GM12878 (cell line): ENCODE data around the gene TRAPPC12. TPM values are rescaled to one million over a fixed set of nuclear protein-coding genes. Genes with fewer than 3 reads are reported as not detected.

Source experiments
- ATAC-seq: fragments of 200-7000 bp; cut with Tn5 transposase; 3 replicates; pipeline ENCODE4 v1.9.1; 2020; ENCODE audit warnings: mild to moderate bottlenecking, moderate library complexity
- BruUV-seq: library from RNA; stranded (reverse); fragments of 400-500 nt; replicated peaks from 2 replicates; lab custom pipeline; 2021; lab: Mats Ljungman, UMichigan
- CTCF ChIA-PET: fragments of 300-600 bp; sonication (Branson Sonifier 250); formaldehyde crosslinking; extraction: SDS; loops from one replicate; lab custom pipeline; 2021; ENCODE audit warnings: inconsistent platforms; lab: Yijun Ruan, JAX
- POLR2A ChIA-PET: fragments of 350-600 bp; formaldehyde crosslinking; extraction: SDS; loops from one replicate; lab custom pipeline; 2021; ENCODE audit warnings: inconsistent platforms; lab: Charles Lee
- RAD21 ChIA-PET: fragments of 300-600 bp; sonication (Branson Sonifier 250); formaldehyde crosslinking; loops from one replicate; lab custom pipeline; 2023; ENCODE audit warnings: antibody characterized with exemption; ENCODE audit not compliant: unreplicated experiment; lab: Charles Lee
- SMC1A ChIA-PET: fragments of 300-600 bp; sonication (Branson Sonifier 250); formaldehyde crosslinking; loops from one replicate; lab custom pipeline; 2023; ENCODE audit not compliant: unreplicated experiment, uncharacterized antibody; lab: Charles Lee
- DNase-seq: peaks from one replicate; pipeline ENCODE4 v3.0.0-alpha.2; 2011; ENCODE audit warnings: low read depth, low spot score
- FAIRE-seq: peaks from 3 replicates; lab custom pipeline; 2011; peaks lifted over from hg19 to GRCh38; lab: Jason Lieb, UNC
- H2AFZ ChIP-seq: 2 replicates; pipeline ENCODE4 v1.6.0; 2011; ENCODE audit warnings: low read depth, low read length, control low read depth; ENCODE audit not compliant: control insufficient read depth
- H3K27ac ChIP-seq: 2 replicates; pipeline ENCODE4 v1.5.1; 2011; ENCODE audit warnings: control low read depth; ENCODE audit not compliant: control insufficient read depth, insufficient read depth
- H3K27me3 ChIP-seq, 2 experiments: replicated peaks in 1 of 2; 2 replicates each; pipeline versions ENCODE4 v1.6.0 to v1.6.1; 2011; ENCODE audit warnings: low read length in 1 of 2; ENCODE audit not compliant: control insufficient read depth in 2 of 2, insufficient read depth in 2 of 2
- H3K36me3 ChIP-seq, 2 experiments: 2 replicates each; pipeline ENCODE4 v1.5.1; 2011; ENCODE audit warnings: low read length in 1 of 2; ENCODE audit not compliant: control insufficient read depth in 2 of 2, insufficient read depth in 2 of 2
- H3K4me1 ChIP-seq: 2 replicates; pipeline ENCODE4 v1.6.1; 2011; ENCODE audit warnings: mild to moderate bottlenecking, low read length, moderate library complexity, mixed read lengths; ENCODE audit not compliant: control insufficient read depth, insufficient read depth
- H3K4me2 ChIP-seq: 2 replicates; pipeline ENCODE4 v1.6.0; 2011; ENCODE audit warnings: control low read depth; ENCODE audit not compliant: control insufficient read depth, insufficient read depth
- H3K4me3 ChIP-seq: fragments of 200-600 bp; sonication (generic); 2 replicates; pipeline ENCODE4 v1.5.1; 2016
- H3K79me2 ChIP-seq: 2 replicates; pipeline ENCODE4 v1.6.0; 2011; ENCODE audit warnings: low read length; ENCODE audit not compliant: control insufficient read depth, insufficient read depth
- H3K9ac ChIP-seq: 2 replicates; pipeline ENCODE4 v1.8.0; 2011; ENCODE audit warnings: low read length, control low read depth, mixed read lengths; ENCODE audit not compliant: control insufficient read depth, insufficient read depth
- H3K9me3 ChIP-seq: replicated peaks from 3 replicates; pipeline ENCODE4 v1.5.1; 2011; ENCODE audit warnings: mild to moderate bottlenecking, low read length; ENCODE audit not compliant: control insufficient read depth, insufficient read depth
- H4K20me1 ChIP-seq: 2 replicates; pipeline ENCODE4 v1.6.0; 2011; ENCODE audit not compliant: control insufficient read depth, insufficient read depth
- FOS ChIP-seq: IDR thresholded peaks from 3 replicates; pipeline ENCODE4 v1.6.1; 2011; ENCODE audit warnings: borderline replicate concordance; ENCODE audit not compliant: insufficient read length; ENCODE audit errors: extremely low read depth
- NR2C2 ChIP-seq: IDR thresholded peaks from 2 replicates; pipeline ENCODE4 v1.6.1; 2011; ENCODE audit warnings: borderline replicate concordance, low read depth; ENCODE audit not compliant: control insufficient read depth, insufficient read length
- SMC3 ChIP-seq: IDR thresholded peaks from 2 replicates; pipeline ENCODE4 v1.6.1; 2011; ENCODE audit warnings: low read length, improper control_type of control experiment, borderline replicate concordance
- SPI1 ChIP-seq: IDR thresholded peaks from 2 replicates; pipeline ENCODE4 v1.6.1; 2011; ENCODE audit warnings: low read depth, mild to moderate bottlenecking, low read length, moderate library complexity, borderline replicate concordance; ENCODE audit not compliant: insufficient read depth
- SRF ChIP-seq, 2 experiments: IDR thresholded peaks; 2 replicates each; pipeline ENCODE4 v1.6.1; 2011; ENCODE audit warnings: low read depth in 2 of 2, low read length in 2 of 2, mild to moderate bottlenecking in 1 of 2, moderate library complexity in 1 of 2
- TAF1 ChIP-seq: IDR thresholded peaks from 2 replicates; pipeline ENCODE4 v1.6.1; 2011; ENCODE audit warnings: mild to moderate bottlenecking, low read depth, low read length, borderline replicate concordance
- WRNIP1 ChIP-seq: IDR thresholded peaks from 2 replicates; pipeline ENCODE4 v1.6.1; 2011; ENCODE audit warnings: low read depth, low read length, improper control_type of control experiment, borderline replicate concordance
- WGBS: methylation state at CpG from one replicate; pipeline ENCODE4 v1.1.6; 2016; ENCODE audit warnings: low lambda C conversion rate; ENCODE audit not compliant: insufficient replicate concordance, insufficient coverage; ENCODE audit errors: missing lambda C conversion rate; 5-methylcytosine and 5-hydroxymethylcytosine counted together
- in situ Hi-C: fragments of 300-500 bp; cut with MboI; formaldehyde crosslinking; loops from 9 replicates; pipeline ENCODE4 v1.14.3; 2018; ENCODE audit warnings: mixed read lengths
- intact Hi-C: fragments of 100-400 bp; cut with micrococcal nuclease; formaldehyde crosslinking; loops from one replicate; pipeline ENCODE4 v1.14.2; 2022; ENCODE audit not compliant: unreplicated experiment
- polyA plus RNA-seq, 11 experiments: library from polyadenylated mRNA; depleted of rRNA in 4 of 11; unstranded in 6 of 11; stranded (reverse) in 5 of 11; fragments of >200 nt; fragmentation: Nextera tagmentation in 4 of 11; fragmentation: Illumina TruSeq in 1 of 11; extraction: Ambion mirVana in 4 of 11; extraction: Trizol in 1 of 11; gene quantifications; 1 replicate in 1 of 11; 2 replicates in 10 of 11; pipeline versions ENCODE4 v1.2.1 to v1.2.3, GENCODE V29; 2011 to 2016; ENCODE audit warnings: inconsistent platforms in 2 of 11, missing spikeins in 2 of 11, low read depth in 1 of 11
- total RNA-seq, 4 experiments: library from RNA; depleted of rRNA in 3 of 4; stranded (reverse); fragments of >200 nt in 3 of 4; fragmentation: Illumina TruSeq in 1 of 4; extraction: Trizol in 1 of 4; gene quantifications; 2 replicates each; pipeline versions ENCODE4 v1.2.1 to v1.2.3, GENCODE V29; 2013 to 2021
- TF ChIP-seq, protein P1 (sequence below): fragments of 450-650 bp; formaldehyde crosslinking; IDR thresholded peaks from 2 replicates; pipeline ENCODE4 v1.4.0; 2022; ENCODE audit warnings: mild to moderate bottlenecking, moderate library complexity

Gene TRAPPC12
- total and polyA plus RNA-seq, 10 of the 15 experiments (the other 5 are each of a cell fraction or from before 2014, with no cell fraction given), result 8.6 to 77.1 (median 37.4) TPM

DNA sequence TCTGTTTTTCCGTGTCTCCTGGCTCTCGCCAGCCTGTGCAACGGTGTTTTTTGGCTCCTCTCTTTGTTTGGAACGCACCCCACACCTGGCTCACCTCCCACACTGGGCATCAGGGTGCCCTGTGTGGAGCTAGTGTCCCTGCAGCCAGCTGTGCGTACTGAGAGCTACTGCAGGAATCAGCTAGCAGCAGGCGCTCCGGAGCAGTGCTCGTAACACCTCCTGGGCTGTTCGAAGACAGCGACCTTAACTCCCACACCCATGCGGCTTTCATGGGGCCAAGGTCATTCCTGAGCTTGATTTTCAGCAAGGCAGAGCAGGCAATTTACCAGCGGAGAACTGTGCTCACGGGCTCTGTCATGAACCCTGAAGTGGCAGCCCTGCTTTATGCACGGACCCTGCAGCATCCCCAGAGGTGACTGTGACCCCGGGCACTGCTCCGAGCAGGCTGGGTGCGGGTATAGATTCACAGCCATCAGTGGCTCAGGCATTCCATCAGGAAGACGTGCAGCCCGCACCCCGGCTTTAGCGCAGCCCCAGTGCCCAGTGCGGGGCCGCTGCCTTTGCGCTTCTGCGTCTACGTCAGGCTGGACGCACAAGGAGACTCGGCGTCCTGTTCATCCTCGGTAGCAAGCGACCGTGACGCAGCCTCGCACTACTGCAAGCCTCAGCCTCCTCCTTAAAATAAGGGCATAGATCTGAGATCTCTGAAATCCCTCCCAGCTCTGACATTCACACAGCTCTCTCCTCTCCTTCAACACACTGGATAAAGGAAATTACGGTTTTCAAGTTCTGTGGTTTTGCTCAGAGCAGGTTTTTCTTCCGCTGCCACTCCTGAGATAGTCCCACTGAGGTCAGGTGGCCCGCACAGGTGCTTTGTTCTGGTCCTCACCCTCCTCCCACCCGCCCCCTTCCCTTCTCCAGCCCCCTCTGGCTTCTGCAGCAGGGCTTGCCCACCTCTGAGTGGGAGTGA lies 81.6 kb downstream of the TRAPPC12 start:
- POLR2A ChIA-PET, result no interaction called here
- peak overlapping the region; percentile 64 for H3K9ac ChIP-seq
- WGBS, result 89% methylated on average over 38 of the region's 38 CpGs
- no peaks in the 10 kb centered on the region for H3K9me3 ChIP-seq
- TF ChIP-seq WRNIP1 (no peak), TAF1 (no peak), FOS (no peak), SRF (IDR thresholded peaks at IDR 0.05; ENCODE audit: low read depth in 2 of 2, low read length in 2 of 2) (no peak), SPI1 (no peak), NR2C2 (no peak), SMC3 (no peak)
- TF ChIP-seq, protein P1, sequence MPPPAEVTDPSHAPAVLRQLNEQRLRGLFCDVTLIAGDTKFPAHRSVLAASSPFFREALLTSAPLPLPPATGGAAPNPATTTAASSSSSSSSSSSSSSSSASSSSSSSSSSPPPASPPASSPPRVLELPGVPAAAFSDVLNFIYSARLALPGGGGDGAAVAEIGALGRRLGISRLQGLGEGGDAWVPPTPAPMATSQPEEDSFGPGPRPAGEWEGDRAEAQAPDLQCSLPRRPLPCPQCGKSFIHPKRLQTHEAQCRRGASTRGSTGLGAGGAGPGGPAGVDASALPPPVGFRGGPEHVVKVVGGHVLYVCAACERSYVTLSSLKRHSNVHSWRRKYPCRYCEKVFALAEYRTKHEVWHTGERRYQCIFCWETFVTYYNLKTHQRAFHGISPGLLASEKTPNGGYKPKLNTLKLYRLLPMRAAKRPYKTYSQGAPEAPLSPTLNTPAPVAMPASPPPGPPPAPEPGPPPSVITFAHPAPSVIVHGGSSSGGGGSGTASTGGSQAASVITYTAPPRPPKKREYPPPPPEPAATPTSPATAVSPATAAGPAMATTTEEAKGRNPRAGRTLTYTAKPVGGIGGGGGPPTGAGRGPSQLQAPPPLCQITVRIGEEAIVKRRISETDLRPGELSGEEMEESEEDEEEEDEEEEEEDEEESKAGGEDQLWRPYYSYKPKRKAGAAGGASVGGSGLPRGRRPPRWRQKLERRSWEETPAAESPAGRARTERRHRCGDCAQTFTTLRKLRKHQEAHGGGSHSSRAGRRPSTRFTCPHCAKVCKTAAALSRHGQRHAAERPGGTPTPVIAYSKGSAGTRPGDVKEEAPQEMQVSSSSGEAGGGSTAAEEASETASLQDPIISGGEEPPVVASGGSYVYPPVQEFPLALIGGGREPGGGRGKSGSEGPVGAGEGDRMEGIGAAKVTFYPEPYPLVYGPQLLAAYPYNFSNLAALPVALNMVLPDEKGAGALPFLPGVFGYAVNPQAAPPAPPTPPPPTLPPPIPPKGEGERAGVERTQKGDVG (CRISPR knock-in tag), result no peak
- RAD21 ChIA-PET, result interaction anchor here (0.9 to 2.5 kb wide), 5 partner anchors 18 to 112 kb away, joined by 3 to 21 read pairs (median 3); no protein-coding TSS in a partner anchor
- H3K4me1 ChIP-seq, result peaks cover 12% of the 10 kb centered on the region
- H2AFZ ChIP-seq, result peak overlapping the region; percentile 70; the same call in 1 of the 2 replicates
- peak overlapping the region; percentile 66 for H3K4me2 ChIP-seq
- CTCF ChIA-PET, result interaction anchor here (0.6 to 3.6 kb wide), 17 partner anchors 10 to 1341 kb away, joined by 3 to 44 read pairs (median 4); partner anchors contain the start of gene EIPR1
- FAIRE-seq (peak; percentile 59), DNase-seq (no peak), ATAC-seq (peak; percentile 9; the same call in 2 of the 3 replicates)
- H3K4me3 ChIP-seq, result 0 out of 2 replicates have a peak overlapping the region, but pooled peaks have one; percentile 50
- no peaks in the 10 kb centered on the region for H4K20me1 ChIP-seq
- BruUV-seq, result no TSS peak
- in situ Hi-C loops, result loop anchor here (25.0 kb wide), 1 partner anchor 1349 kb away; no protein-coding TSS in a partner anchor
- no peaks in the 10 kb centered on the region for H3K79me2 ChIP-seq
- SMC1A ChIA-PET, result interaction anchor here (0.7 to 4.0 kb wide), 8 partner anchors 19 to 422 kb away, joined by 3 to 28 read pairs (median 3); partner anchors contain the start of gene EIPR1
- H3K36me3 ChIP-seq, result peaks cover 7 to 9% of the 10 kb centered on the region in 2 experiments; a peak in 3 of 4 replicates
- intact Hi-C loops, result no loop called here
- peak overlapping the region; percentile 76 for H3K27ac ChIP-seq
- H3K27me3 ChIP-seq, result no peaks in the 10 kb centered on the region
